G401.6 (cell line): ENCODE data around the gene FNDC11.
"Not testable (repeated sequence)": the region's sequence is repeated elsewhere in the genome, so short reads cannot be mapped to it uniquely, and the experiment has no call there.

Source experiments
- FAIRE-seq: peaks from 2 replicates; lab custom pipeline; 2012; peaks lifted over from hg19 to GRCh38; lab: Jason Lieb, UNC

FNDC11 gene

GRCh38 chr20:63567386-63568169, 13.6 kb downstream of the FNDC11 start:
- FAIRE-seq = no peak

GRCh38 chr20:63568170-63568981, 14.4 kb downstream of the FNDC11 start:
- FAIRE-seq = no peak

- no peak for FAIRE-seq
Measured at GRCh38 chr20:63568986-63569949, 15.3 kb downstream of the FNDC11 start.

GRCh38 chr20:63570281-63571086, 16.5 kb downstream of the FNDC11 start:
- no peak for FAIRE-seq

GRCh38 chr20:63571087-63571478, 17.1 kb downstream of the FNDC11 start:
- not testable (repeated sequence) for FAIRE-seq

GRCh38 chr20:63572071-63572787, 18.3 kb downstream of the FNDC11 start:
- no peak for FAIRE-seq

GRCh38 chr20:63572788-63573646, 19.1 kb downstream of the FNDC11 start:
- FAIRE-seq = no peak

GRCh38 chr20:63573647-63574131, 19.7 kb downstream of the FNDC11 start:
- no peak for FAIRE-seq

GRCh38 chr20:63574156-63574828, 20.3 kb downstream of the FNDC11 start, which contains the start of gene HELZ2:
TSS of gene HELZ2 (minus strand) at chr20:63574239. CDS start at chr20:63572385, 1,854 bp downstream.
- FAIRE-seq = no peak

GRCh38 chr20:63574829-63575743, 21.1 kb downstream of the FNDC11 start:
- FAIRE-seq = no peak

- FAIRE-seq = no peak
Measured at GRCh38 chr20:63576311-63576710, 22.4 kb downstream of the FNDC11 start.

- FAIRE-seq = no peak
Measured at GRCh38 chr20:63577317-63577894, 23.4 kb downstream of the FNDC11 start.

- FAIRE-seq = no peak
Measured at GRCh38 chr20:63578224-63579016, 24.5 kb downstream of the FNDC11 start.

- FAIRE-seq = no peak
Measured at GRCh38 chr20:63579017-63579694, 25.2 kb downstream of the FNDC11 start.

GRCh38 chr20:63580796-63581461, 27.0 kb downstream of the FNDC11 start:
- FAIRE-seq = no peak
